DMS153 treated with DMSO at 0.1 percent for 48 hours (cell line): ENCODE measurements around the gene PANK1.
A peak's percentile ranks its signal among the peaks of the same experiment; 100 is the strongest.
"Not testable (repeated sequence)": the region's sequence is repeated elsewhere in the genome, so short reads cannot be mapped to it uniquely, and the experiment has no call there.

Source experiments
- DNase-seq: peaks from one replicate; lab custom pipeline; 2025; ENCODE audit not compliant: unreplicated experiment; lab: John Stamatoyannopoulos, UW

Gene PANK1

DNA sequence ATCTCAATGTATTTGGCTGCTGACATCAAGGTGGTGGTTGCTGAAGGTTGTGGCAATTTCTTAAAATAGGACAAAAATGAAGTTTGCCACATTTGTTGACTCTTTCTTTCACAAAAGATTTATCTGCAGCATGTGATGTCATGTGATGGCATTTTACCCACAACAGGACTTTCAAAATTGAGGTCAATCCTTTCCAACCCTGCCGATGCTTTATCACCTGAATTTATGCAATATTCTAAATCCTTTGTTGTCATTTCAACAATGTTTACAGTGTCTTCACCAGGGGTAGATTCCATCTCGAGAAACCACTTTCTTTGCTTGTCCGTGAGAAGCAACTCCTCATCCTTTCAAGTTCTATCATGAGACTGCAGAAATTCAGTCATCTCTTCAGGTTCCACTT is 69.0 kb downstream of the PANK1 start:
- DNase-seq, result no peak

DNA sequence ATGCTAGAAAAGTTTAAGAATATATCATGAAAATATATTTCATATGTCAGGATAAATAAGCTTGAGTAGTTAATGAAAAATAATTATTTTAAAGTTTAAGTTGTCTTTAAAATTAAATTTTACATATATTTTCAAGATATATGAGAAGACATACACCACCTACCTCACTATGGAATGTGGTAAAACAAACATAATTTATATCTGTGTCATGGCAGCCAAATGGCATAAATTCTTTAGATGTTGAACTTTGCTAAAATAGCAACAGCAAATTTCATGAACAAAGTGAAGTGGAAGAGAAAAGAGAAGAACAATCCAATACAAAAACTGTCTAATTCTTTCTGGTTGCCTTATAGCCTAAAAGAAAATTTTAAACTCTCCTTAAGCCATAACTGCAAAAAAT is 70.0 kb downstream of the PANK1 start:
- DNase-seq, result no peak

DNA sequence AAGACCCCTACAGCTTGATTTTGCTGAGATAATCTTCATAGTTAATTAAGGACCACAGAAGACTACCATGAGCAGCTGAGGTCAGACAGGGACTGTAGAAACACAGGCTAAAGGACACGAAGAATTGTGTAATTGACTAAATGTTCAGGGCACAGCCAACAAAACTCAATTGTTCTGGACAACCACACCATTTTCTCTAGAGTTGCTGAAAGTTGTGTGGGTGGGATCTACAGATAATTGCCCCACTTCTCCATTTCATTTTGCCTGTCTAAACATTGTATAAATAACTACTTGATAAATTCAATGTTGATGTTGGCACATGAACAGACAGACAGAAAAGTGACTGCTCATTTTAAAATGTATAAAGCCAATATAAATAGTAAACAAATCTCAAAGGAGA is 70.7 kb downstream of the PANK1 start:
- no peak for DNase-seq

DNA sequence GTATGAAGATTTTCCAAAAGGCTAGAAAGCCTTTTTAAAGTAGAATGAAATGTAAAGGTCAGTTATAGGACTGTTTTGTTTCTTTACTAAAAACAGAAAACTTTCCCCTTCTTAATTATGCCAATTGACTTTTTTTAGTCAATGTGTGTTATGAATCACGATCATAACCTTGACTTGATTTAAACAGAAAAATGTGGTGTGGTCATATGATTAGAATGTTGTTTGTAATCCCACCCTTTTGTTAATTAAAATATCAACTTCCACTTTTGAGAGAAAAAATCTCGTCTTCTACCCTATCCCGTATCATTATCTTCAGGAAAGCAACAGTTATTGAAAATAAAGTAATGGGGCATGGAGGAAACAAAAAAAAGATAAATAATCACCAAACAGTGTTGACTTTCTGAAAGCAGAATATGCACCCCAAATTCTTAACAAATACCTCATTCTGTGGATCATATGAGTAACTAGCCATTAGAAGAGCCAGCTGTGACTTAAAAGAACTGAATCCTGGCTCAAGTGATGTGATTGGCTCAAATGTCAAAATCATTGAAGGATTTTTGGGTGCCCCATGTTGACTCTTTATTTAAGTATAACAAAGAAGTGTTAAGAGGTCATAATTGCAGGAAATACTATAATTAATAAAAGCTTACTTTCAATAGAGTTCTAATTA is 77.3 kb downstream of the PANK1 start:
- no peak for DNase-seq

DNA sequence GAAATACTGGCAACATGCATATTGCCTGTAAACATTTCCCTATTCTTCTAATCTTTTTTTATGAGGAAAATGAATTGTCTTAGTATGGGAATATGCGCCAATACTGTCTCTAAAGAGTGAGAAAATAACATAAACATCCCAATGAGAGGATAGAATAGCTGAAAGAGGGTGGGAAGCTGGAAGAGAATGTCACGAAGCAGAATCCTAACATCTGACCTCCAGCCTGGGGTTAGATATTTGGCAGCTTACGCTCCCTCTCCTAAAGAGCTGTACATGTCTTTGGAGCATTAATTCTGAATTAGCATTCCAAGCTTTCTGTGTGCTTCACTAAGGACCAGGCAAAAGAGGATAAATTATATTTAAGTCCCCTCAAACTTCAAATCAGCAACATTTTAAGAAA is 78.0 kb downstream of the PANK1 start:
- no peak for DNase-seq

DNA sequence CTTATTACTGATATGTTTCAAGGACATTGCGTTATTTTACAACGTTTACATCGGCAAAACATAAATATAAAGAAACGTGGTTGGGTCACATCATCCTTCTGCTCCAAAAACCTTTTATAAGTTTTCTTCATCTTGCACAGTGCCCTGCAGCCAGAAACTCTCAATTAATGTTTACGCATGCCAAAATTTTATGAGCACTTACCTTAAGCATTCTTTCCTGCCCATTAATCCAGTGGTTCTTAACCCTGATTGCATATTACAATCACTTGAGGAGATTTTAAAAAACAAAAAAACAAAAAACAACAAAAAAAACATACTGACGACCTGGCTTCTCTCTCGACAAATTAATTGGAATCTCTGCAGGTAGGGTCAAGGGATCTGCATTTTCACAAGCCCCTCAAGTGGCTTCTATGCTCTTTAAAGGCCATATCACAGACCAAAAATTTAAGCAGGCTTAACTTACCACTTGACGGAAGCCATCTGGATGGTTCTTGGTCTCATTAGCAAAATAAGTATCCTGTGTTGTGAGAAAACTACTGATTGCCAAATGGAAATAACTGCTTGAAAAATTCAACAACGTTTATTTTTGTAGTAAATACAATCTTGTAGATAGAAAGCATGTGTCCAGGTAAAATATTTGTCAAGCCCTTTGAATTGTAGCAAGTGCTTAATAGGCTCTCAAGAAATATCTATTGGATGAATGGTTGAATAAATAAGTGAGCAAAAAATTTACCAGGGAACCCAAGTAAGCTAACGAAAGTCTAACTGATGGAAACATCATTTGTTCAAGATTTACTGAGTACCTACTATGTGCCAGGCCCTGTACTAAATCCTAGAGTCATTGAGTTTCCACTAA is 78.7 kb downstream of the PANK1 start:
- no peak for DNase-seq

DNA sequence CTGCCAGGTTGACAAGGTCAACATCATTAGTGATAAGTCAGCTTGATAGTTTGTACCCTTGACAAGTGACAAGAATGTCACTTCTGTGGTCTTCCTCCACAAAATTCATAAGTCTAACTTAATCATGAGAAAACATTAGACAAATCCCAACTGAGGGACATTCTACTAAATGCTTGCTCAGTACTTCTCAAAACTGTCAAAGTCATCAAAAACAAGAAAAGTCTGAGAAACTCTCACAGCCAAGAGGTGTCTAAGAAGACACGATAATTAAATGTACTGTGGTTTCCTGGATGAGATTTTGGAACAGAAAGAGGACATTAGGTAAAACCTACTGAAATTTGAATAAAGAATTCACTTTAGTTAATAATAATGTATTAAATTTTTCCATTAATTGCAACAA is 79.9 kb downstream of the PANK1 start:
- no peak for DNase-seq

DNA sequence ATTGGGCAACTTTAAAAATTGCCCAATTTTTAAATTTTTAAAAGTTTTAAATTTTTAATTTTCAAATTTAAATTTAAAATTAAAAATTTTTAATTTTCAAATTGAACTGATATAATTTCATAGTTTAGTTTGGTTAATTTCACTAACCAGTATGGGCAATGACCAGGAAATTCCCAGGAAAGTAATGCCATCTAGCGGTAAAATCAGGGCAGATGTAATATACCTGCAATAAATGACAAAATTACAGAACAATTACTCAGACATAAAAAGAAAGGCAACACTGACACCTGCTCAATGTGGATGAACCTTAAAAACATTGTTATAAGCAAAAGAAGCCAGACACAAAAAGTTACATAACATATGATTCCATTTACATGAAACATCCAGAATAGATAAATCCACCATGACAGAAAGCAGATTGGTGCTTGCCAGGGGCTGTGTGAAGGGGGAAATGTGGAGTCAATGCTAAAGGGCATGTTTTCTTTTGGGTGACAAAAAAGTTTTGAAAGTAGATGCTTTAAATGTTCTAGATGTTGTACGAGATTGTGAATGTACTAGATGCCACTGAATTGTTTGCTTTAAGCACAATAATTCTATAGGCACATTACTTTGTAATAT is 81.1 kb downstream of the PANK1 start:
- peak; percentile 62 for DNase-seq

DNA sequence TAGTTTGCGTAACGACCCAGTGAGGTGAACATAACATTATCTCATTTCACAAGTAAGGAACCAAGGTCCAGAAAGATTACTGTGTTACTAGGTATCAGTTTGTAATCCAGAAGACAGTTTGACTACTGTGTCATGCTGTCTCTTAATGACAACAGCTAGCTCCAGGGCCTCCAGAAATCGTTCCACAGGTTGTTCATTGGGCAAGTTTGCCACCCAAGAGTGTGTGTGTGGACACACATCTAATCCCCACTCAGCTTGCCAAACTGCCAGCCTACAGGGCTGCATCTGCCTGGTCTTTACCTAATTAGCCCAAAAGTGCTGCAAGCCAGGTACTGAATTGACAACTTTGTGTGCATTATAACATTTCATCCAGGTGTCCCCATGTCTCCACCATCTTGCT is 81.7 kb downstream of the PANK1 start:
- no peak for DNase-seq

DNA sequence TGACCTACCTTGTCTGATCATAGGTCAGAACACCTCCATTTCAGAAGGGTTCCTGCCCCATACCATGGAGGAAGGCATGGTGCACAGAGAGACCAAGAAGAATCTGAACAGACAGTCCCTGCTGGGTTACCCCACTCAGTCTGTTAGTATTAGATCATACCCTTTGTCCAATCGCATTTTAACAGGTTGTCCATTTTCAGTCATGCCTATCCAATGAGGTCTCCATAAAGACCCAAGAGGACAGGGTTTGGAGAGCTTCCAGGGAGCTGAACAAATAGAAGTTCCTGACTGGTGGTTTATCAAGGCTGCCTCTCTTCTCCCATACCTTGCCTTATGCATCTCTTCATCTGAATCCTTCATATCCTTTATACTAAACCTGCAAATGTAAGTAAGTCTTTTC is 88.4 kb downstream of the PANK1 start:
- no peak for DNase-seq

DNA sequence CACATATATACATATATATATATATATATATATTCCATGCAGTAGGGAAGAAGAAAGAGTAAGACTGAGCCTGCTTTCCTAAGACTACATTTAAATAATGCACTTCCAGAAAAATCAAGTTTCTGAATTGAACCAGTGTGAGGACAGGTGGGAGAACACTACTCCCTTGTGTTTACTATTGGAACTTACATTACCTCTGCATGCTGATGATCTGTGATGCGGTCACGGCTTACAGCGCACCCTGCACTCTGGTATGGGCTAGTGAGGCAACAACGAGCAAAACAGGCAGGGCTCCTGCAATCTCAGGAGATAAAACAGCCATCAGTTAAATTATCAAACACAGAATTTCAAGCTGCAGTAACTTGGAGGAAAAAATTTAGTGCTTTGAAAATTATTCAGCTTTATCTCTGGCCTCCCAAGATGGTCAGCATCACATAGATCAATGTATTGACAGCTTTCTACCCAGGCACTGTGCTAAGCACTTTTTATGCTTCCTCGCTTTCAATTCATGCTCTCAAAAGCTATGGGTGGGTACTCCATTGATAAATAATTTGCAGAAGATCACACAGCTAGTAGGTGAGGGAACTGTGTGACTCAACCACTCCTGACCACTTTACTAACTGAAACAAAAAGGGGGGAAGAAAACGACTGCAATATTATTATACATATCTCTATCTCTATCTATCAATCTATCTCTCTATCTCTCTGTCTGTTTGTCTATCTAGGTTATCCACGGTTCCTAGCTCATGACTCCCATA is 89.2 kb downstream of the PANK1 start:
- no peak for DNase-seq

DNA sequence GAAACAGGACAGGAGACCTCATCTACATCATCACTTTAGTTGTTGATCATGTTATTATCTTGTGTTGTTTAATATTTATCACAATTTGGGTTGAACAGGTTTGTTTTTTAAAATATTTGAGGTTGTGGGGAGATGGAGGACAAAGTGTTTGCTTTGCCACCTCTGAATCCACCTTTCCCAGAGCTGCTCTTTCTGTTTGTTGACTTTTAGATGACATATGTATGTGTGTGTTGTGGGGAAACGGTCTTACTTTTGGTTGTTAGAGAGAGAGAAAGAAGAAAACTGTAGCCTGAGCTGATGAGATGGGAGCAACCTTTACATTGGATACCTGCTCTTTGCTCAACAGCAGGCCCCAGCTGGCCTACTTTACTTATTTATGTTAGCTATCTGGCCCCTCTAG is 90.6 kb downstream of the PANK1 start:
- DNase-seq, result no peak

DNA sequence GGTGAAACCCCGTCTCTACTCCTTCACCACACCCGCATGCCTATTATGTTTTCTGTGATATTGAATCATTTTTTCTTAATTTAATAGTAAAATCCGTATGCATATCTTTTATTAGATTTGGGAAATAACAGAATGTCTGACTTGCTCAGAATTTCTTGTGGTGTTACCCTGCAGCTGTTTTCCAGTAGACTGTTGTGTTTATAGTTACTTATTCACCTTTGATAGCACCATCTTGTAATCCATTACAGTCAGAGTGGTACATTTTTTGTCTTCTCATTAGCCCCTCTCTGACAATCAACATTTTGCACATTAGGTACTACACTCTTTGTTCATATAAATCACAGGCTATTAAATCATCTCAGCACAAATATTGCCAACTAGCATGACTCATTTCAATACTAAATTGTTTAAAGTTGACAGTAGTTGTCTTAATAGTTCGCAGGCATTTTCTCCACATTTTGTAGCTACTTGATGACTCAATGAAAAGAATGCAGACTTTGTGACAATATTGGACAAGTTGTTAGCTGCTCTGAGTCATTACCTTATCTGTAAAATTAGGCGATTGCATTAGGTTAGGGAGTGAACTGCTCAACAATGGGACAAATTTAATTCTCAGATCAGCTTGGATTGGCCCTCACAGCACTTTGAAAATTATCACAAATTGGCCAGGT is 91.8 kb downstream of the PANK1 start:
- DNase-seq, result no peak

DNA sequence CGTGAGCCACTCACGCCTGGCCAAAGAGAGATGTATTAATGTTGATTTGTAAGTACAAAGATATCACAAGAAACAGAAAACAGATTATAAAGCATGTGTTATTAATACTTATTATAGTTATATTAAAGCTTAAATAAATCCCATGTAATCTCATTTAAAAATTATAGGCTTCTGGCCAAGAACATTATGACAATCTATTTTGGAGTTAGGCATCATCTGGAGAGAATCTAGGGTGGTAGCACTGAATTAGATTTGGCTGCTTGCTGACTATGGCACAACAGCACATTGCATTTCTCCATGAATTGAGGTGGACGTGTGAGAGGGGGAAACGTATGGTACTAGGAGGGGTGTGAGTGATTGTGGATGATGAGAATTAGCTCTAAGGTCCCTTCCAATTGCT is 92.8 kb downstream of the PANK1 start:
- DNase-seq, result no peak

DNA sequence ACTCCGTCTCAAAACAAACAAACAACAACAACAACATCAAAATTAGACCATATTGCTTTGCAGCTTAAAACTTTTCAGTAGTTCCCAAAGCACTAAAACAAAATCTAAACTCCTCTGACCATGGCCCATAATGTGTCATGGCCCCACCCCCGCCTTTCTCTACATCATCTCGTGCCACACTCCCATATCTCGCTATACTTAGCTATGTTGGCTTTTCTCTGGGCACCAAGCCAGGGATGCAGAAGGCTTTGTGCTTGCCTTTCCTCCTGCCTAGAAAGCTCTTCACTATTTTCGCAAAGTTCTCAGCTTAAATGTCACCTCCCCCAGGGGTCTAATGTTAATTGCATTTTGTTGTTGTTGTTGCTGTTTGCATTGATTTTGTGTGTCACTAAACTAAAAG is 94.5 kb downstream of the PANK1 start:
- DNase-seq, result peak; percentile 32

DNA sequence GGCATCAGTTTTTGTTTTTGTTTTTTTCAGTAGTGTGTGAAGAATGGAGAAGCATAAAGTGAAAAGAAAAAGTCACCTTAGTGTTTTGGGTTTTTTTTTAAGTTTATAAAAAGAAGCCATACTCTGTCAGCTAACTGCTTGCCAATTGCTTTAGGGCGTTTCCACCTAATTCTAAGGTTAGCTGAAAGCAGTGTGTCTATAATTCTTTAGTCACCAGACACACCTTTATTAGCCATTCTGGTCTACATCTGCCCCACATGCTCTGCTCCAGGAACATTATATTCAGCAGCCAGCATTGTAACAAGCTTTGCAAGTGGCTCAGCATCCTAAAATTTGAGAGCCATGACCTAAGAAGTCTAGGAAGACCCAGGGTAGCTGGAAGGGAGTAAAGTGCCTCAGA is 95.5 kb downstream of the PANK1 start:
- DNase-seq, result no peak

DNA sequence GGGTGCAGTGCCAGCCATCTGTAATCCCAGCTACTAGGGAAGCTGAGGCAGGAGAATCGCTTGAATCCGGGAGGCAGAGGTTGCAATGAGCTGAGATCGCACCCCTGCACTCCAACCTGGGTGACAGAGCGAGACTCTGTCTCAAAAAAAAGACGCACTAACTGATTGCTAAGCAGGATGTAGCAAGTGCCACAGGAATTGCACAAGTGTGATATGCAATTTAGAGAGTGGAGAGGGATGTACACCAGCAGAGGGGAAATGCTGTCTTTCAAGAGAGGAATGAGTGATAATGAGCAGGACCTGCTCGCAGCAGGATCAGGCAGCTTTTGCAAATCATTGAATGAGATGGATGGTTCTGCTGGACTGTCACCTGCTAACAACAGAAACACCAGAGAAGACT is 96.4 kb downstream of the PANK1 start:
- DNase-seq, result no peak

DNA sequence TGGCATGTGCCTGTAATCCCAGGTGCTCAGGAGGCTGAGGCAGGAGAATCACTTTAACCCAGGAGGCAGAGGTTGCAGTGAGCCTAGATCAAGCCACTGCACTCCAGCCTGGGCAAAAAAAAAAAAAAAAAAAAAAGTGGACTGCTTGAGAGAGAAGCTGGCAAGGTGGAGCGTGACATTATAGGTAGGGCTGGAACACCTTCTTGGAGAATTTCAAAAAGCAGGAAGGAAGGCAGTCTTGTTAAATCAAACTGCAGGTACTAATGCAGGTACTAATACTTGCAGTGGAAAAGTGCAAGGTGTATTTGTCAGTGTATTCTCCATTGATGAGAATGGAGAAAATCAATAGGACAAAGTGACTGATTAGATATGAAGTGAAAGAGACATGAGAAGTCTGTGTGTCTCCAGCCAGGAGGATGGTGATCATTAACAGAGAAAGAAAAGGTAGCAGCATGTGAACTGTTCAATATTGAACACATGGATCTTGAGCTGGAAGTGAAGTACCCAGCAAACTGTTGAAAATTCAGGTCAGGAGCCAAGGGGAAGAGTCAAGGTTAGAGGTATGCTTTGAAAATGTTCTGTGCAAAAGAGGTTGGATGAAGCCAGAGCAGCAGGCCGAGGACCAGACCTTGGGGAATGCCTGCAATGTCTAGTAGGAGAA is 97.1 kb downstream of the PANK1 start:
- no peak for DNase-seq

DNA sequence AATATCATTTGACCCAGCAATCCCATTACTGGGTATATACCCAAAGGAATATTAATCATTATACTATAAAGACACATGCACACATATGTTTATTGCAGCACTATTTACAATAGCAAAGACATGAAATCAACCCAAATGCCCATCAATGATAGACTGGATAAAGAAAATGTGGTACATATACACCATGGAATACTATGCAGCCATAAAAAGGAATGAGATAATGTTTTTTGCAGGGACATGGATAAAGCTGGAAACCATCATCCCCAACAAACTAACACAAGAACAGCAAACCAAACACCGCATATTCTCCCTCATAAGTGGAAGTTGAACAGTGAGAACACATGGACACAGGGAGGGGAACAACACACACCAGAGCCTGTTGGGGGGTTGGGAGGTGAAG is 98.4 kb downstream of the PANK1 start:
- not testable (repeated sequence) for DNase-seq

DNA sequence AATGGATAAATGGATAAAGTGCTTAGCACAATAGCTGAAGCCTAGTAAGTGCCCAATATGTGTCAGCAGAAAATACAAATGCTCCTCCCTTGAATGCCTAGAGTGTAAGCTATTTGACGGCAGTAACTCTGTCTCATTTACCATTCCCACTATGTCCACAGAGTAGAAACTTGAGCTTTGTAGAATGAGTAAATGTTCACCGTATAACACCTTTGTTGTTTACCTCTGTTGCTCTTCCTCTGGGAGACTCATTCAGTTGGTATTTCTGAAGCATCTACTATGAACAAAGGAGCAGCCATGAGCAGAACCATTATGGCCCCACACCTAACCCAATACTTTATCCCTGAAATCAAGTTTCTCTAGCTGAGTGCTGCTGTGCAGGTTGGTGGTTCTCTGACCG is 101.2 kb downstream of the PANK1 start:
- DNase-seq, result no peak
